GM23338 (cell line): ENCODE measurements around the gene LONP1. TPM values are rescaled to one million over a fixed set of nuclear protein-coding genes. Genes with fewer than 3 reads are reported as not detected.
A peak's percentile ranks its signal among the peaks of the same experiment; 100 is the strongest.
"Not testable (repeated sequence)": the region's sequence is repeated elsewhere in the genome, so short reads cannot be mapped to it uniquely, and the experiment has no call there.

Source experiments
- ATAC-seq: fragments of 200-7000 bp; cut with Tn5 transposase; 3 replicates; pipeline ENCODE4 v1.9.1; 2020
- DNase-seq: peaks from one replicate; pipeline ENCODE4 v3.0.0-alpha.2; 2015; ENCODE audit warnings: low spot score
- H2AFZ ChIP-seq: fragments of 200-600 bp; sonication (generic); 2 replicates; pipeline ENCODE4 v1.8.0; 2016; ENCODE audit warnings: antibody characterized with exemption, mild to moderate bottlenecking, moderate library complexity
- H3F3A ChIP-seq: fragments of 200-600 bp; sonication (generic); replicated peaks from 2 replicates; pipeline ENCODE4 v1.8.0; 2017; ENCODE audit warnings: antibody characterized with exemption, mixed run types, low read depth
- H3K27ac ChIP-seq: fragments of 200-600 bp; sonication (generic); 2 replicates; pipeline ENCODE4 v1.6.1; 2016; ENCODE audit warnings: low read depth
- H3K27me3 ChIP-seq: fragments of 200-600 bp; sonication (generic); 2 replicates; pipeline ENCODE4 v1.8.0; 2016; ENCODE audit warnings: mild to moderate bottlenecking, mixed run types, moderate library complexity; ENCODE audit not compliant: insufficient read depth
- H3K36me3 ChIP-seq: fragments of 200-600 bp; sonication (generic); 2 replicates; pipeline ENCODE4 v1.8.0; 2016; ENCODE audit warnings: mild to moderate bottlenecking; ENCODE audit not compliant: insufficient read depth
- H3K4me1 ChIP-seq: fragments of 200-600 bp; sonication (generic); 2 replicates; pipeline ENCODE4 v1.8.0; 2016; ENCODE audit warnings: mild to moderate bottlenecking, moderate library complexity; ENCODE audit not compliant: insufficient read depth
- H3K4me2 ChIP-seq: fragments of 200-600 bp; sonication (generic); 2 replicates; pipeline ENCODE4 v1.7.1; 2017; ENCODE audit warnings: mixed run types
- H3K4me3 ChIP-seq: fragments of 200-600 bp; sonication (generic); 2 replicates; pipeline ENCODE4 v1.6.1; 2016; ENCODE audit warnings: mixed run types
- H3K79me2 ChIP-seq: fragments of 200-600 bp; sonication (generic); replicated peaks from 2 replicates; pipeline ENCODE4 v1.8.0; 2017; ENCODE audit warnings: mild to moderate bottlenecking; ENCODE audit not compliant: insufficient read depth
- H3K9me2 ChIP-seq: fragments of 200-600 bp; sonication (generic); 2 replicates; pipeline ENCODE4 v1.8.0; 2017; ENCODE audit not compliant: insufficient read depth
- H4K20me1 ChIP-seq: fragments of 200-600 bp; sonication (generic); replicated peaks from 2 replicates; pipeline ENCODE4 v1.8.0; 2017; ENCODE audit warnings: mild to moderate bottlenecking; ENCODE audit not compliant: insufficient read depth
- H3K27ac Mint-ChIP-seq: 2 replicates; pipeline ENCODE4 v1.8.0; 2020; ENCODE audit warnings: inconsistent platforms, mild to moderate bottlenecking, moderate library complexity, mixed read lengths
- H3K27me3 Mint-ChIP-seq: 3 replicates; pipeline ENCODE4 v1.8.0; 2022; ENCODE audit warnings: low read depth, mild to moderate bottlenecking, moderate library complexity, mixed read lengths, inconsistent platforms; ENCODE audit not compliant: insufficient read depth, poor library complexity
- H3K36me3 Mint-ChIP-seq: 3 replicates; pipeline ENCODE4 v1.8.0; 2021; ENCODE audit warnings: low read depth, mild to moderate bottlenecking, inconsistent platforms, moderate library complexity, mixed read lengths
- H3K4me1 Mint-ChIP-seq: 3 replicates; pipeline ENCODE4 v1.8.0; 2020; ENCODE audit warnings: mild to moderate bottlenecking, inconsistent platforms, mixed read lengths
- H3K4me3 Mint-ChIP-seq: 3 replicates; pipeline ENCODE4 v1.8.0; 2021; ENCODE audit warnings: moderate library complexity, mild to moderate bottlenecking, inconsistent platforms, mixed read lengths
- H3K9me3 Mint-ChIP-seq: 3 replicates; pipeline ENCODE4 v1.8.0; 2020; ENCODE audit warnings: moderate library complexity, mild to moderate bottlenecking, inconsistent platforms, mixed read lengths
- CREB1 ChIP-seq: fragments of 250-450 bp; sonication (Bioruptor Pico); IDR thresholded peaks from 2 replicates; pipeline ENCODE4 v1.5.0; 2020; ENCODE audit warnings: low read depth, mild to moderate bottlenecking, moderate library complexity
- CTCF ChIP-seq, 2 experiments: fragments of 200-600 bp in 1 of 2; sonication (generic) in 1 of 2; conservative IDR thresholded peaks; 2 replicates each; pipeline versions ENCODE4 v1.5.1 to v1.6.1; 2016 to 2017; ENCODE audit warnings: antibody characterized with exemption in 2 of 2, low read depth in 2 of 2, mild to moderate bottlenecking in 2 of 2, moderate library complexity in 1 of 2
- JUNB ChIP-seq: IDR thresholded peaks from one replicate; pipeline ENCODE4 v1.6.1; 2016; ENCODE audit warnings: antibody characterized with exemption; ENCODE audit not compliant: unreplicated experiment
- NANOG ChIP-seq: IDR thresholded peaks from 2 replicates; pipeline ENCODE4 v1.6.1; 2016; ENCODE audit warnings: antibody characterized with exemption, borderline replicate concordance
- POLR2AphosphoS5 ChIP-seq: IDR thresholded peaks from 2 replicates; pipeline ENCODE4 v1.6.1; 2016; ENCODE audit warnings: antibody characterized with exemption, low read depth
- ZNF114 ChIP-seq: fragments of 250-450 bp; sonication (Bioruptor Pico); IDR thresholded peaks from 2 replicates; pipeline ENCODE4 v1.5.0; 2020; ENCODE audit warnings: mild to moderate bottlenecking, moderate library complexity
- ZNF331 ChIP-seq: fragments of 250-450 bp; sonication (Bioruptor Pico); IDR thresholded peaks from 2 replicates; pipeline ENCODE4 v1.5.0; 2020; ENCODE audit warnings: low read depth, mild to moderate bottlenecking, moderate library complexity
- polyA plus RNA-seq: library from polyadenylated mRNA; unstranded; fragments of >200 nt; fragmentation: Nextera tagmentation; extraction: Ambion mirVana; gene quantifications from 2 replicates; pipeline ENCODE4 v1.2.1, GENCODE V29; 2016
- total RNA-seq: library from RNA; depleted of rRNA; stranded (reverse); fragments of >200 nt; shearing (Covaris generic); gene quantifications from 2 replicates; pipeline ENCODE4 v1.2.3, GENCODE V29; 2014

The LONP1 gene
- total and polyA plus RNA-seq, 2 experiments from 2014 or later, result 68.6 to 137 TPM

- TF ChIP-seq CREB1 (CRISPR knock-in tag) (peak; percentile 51; the same call in 1 of the 2 replicates), ZNF114 (CRISPR knock-in tag) (no peak), POLR2AphosphoS5 (peak; percentile 97)
Observed at GRCh38 chr19:5690125-5690954, 29.6 kb downstream of the LONP1 start, which contains the start of gene RPL36 (continued).

- not testable (repeated sequence) for H3K4me1 Mint-ChIP-seq, H4K20me1 ChIP-seq, DNase-seq, H2AFZ ChIP-seq, H3K9me2 ChIP-seq, H3K27me3 ChIP-seq, H3K9me3 Mint-ChIP-seq, H3K4me1 ChIP-seq, ATAC-seq, H3K4me3 ChIP-seq, H3K4me2 ChIP-seq, H3K36me3 ChIP-seq, H3K27ac ChIP-seq, H3K27ac Mint-ChIP-seq
- H3K4me3 Mint-ChIP-seq, result peak overlapping the region; percentile 40; the same call in 2 of the 3 replicates
- peaks cover 27% of the 10 kb centered on the region for H3K79me2 ChIP-seq
- peaks cover 37% of the 10 kb centered on the region for H3K36me3 Mint-ChIP-seq
- peaks cover 43% of the 10 kb centered on the region for H3K27me3 Mint-ChIP-seq
- H3F3A ChIP-seq, result peaks cover 24% of the 10 kb centered on the region
Observed at GRCh38 chr19:5688262-5688881, 31.6 kb downstream of the LONP1 start.

GRCh38 chr19:5687360-5688198, 32.4 kb downstream of the LONP1 start:
- Mint-ChIP-seq H3K4me1 (peaks cover 8% of the 10 kb centered on the region; the same call in 2 of the 3 replicates), H3K36me3 (peaks cover 29% of the 10 kb centered on the region), H3K27ac (no peak overlapping the region), H3K4me3 (peak overlapping the region; percentile 76), H3K9me3 (peaks cover 8% of the 10 kb centered on the region; the same call in 1 of the 3 replicates), H3K27me3 (peaks cover 35% of the 10 kb centered on the region)
- no peak for ATAC-seq
- DNase-seq, result no peak
- TF ChIP-seq CTCF (conservative IDR thresholded peaks at IDR 0.05; ENCODE audit: low read depth in 2 of 2) (0 out of 4 replicates have a peak, but pooled peaks of 1 of the 2 experiments have one; percentile 1), ZNF114 (CRISPR knock-in tag) (no peak), JUNB (no peak), NANOG (no peak), ZNF331 (CRISPR knock-in tag) (no peak)
- peak overlapping the region; percentile 76 for H3K4me3 ChIP-seq
- peaks cover 25% of the 10 kb centered on the region for H3K79me2 ChIP-seq
- no peak overlapping the region for H3K27ac ChIP-seq
- H3K4me1 ChIP-seq, result peaks cover 2% of the 10 kb centered on the region; the same call in 1 of the 2 replicates
- no peaks in the 10 kb centered on the region for H3K36me3 ChIP-seq
- H3K27me3 ChIP-seq, result no peaks in the 10 kb centered on the region
- H4K20me1 ChIP-seq, result peaks cover 8% of the 10 kb centered on the region; the same call in 1 of the 2 replicates
- no peaks in the 10 kb centered on the region for H3K9me2 ChIP-seq
- peak overlapping the region; percentile 73 for H3K4me2 ChIP-seq
- H3F3A ChIP-seq, result peaks cover 17% of the 10 kb centered on the region
- H2AFZ ChIP-seq, result no peak overlapping the region; the same call in 1 of the 2 replicates
